Brain microvascular endothelial cell (primary cell): Measurements from ENCODE around the gene HMGXB4.
A peak's percentile ranks its signal among the peaks of the same experiment; 100 is the strongest.

Source experiments
- DNase-seq: peaks from one replicate; pipeline ENCODE4 v3.0.0-alpha.2; 2020
- H3K27ac ChIP-seq: fragments of 250-450 bp; sonication (Bioruptor Pico); 2 replicates; pipeline ENCODE4 v1.5.1; 2020; ENCODE audit warnings: mild to moderate bottlenecking, moderate library complexity
- H3K27me3 ChIP-seq: fragments of 250-450 bp; sonication (Bioruptor Pico); replicated peaks from 2 replicates; pipeline ENCODE4 v1.5.1; 2020; ENCODE audit warnings: mild to moderate bottlenecking
- H3K36me3 ChIP-seq: fragments of 250-450 bp; sonication (Bioruptor Pico); replicated peaks from 2 replicates; pipeline ENCODE4 v1.5.1; 2020; ENCODE audit warnings: mild to moderate bottlenecking
- H3K4me3 ChIP-seq: 2 replicates; pipeline ENCODE4 v1.5.1; 2011; ENCODE audit warnings: low read depth, mild to moderate bottlenecking, control low read depth, low read length, moderate library complexity
- in situ Hi-C: cut with HindIII; loops from 2 replicates; pipeline ENCODE4 v1.10.0; 2017; ENCODE audit warnings: low sequenced_read_pairs, low pct_ligation_motif_present
- TF ChIP-seq, protein P1 (sequence below): IDR thresholded peaks from 2 replicates; pipeline ENCODE4 v1.5.1; 2011; ENCODE audit warnings: low read depth, mild to moderate bottlenecking, moderate library complexity, low read length, control low read depth, inconsistent platforms; ENCODE audit errors: missing control alignments

HMGXB4 gene

DNA sequence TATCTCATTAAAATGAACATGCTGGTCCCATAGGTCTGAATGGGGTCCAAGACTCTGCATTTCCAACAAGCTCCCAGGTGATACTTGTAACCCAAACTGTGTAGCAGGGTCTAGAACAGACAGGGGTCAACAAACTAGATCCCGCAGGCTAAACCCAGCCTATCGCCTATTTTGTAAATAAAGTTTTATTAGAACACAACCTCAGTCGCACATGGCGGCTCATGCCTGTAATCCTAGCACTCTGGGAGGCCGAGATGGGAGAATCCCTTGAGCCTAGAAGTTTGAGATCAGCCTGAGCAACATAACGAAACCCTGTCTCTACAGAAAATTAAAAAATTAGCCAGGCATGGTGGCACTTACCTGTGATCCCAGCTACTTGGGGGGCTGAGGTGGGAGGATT is 42.3 kb upstream of the HMGXB4 start:
- in situ Hi-C loops = no loop called here
- H3K27ac ChIP-seq = no peak overlapping the region
- DNase-seq = no peak
- H3K27me3 ChIP-seq = no peaks in the 10 kb centered on the region
- no peak overlapping the region for H3K4me3 ChIP-seq
- TF ChIP-seq, protein P1, sequence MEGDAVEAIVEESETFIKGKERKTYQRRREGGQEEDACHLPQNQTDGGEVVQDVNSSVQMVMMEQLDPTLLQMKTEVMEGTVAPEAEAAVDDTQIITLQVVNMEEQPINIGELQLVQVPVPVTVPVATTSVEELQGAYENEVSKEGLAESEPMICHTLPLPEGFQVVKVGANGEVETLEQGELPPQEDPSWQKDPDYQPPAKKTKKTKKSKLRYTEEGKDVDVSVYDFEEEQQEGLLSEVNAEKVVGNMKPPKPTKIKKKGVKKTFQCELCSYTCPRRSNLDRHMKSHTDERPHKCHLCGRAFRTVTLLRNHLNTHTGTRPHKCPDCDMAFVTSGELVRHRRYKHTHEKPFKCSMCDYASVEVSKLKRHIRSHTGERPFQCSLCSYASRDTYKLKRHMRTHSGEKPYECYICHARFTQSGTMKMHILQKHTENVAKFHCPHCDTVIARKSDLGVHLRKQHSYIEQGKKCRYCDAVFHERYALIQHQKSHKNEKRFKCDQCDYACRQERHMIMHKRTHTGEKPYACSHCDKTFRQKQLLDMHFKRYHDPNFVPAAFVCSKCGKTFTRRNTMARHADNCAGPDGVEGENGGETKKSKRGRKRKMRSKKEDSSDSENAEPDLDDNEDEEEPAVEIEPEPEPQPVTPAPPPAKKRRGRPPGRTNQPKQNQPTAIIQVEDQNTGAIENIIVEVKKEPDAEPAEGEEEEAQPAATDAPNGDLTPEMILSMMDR = no peak
- H3K36me3 ChIP-seq = no peaks in the 10 kb centered on the region

DNA sequence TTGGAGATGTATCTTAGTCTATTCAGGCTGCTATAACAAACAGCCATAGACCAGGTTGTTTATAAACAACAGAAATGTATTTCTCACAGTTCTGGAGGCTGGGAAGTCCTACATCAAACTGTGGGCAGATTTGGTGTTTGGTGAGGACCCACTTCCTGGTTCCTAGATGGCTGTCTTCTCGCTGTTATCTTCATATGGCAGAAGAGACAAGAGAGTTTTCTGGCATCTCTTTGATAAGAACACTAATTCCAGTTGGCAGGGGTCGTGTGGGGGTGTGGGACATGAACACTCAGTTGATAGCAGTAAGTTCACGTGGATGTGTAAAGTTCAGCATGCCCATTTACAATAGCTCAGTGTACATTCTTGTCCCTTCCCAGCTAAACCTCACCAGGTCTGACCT is 41.3 kb upstream of the HMGXB4 start:
- no peak overlapping the region for H3K27ac ChIP-seq
- DNase-seq = no peak
- in situ Hi-C loops = no loop called here
- TF ChIP-seq, protein P1 = no peak
- no peak overlapping the region for H3K4me3 ChIP-seq
- no peaks in the 10 kb centered on the region for H3K36me3 ChIP-seq
- no peaks in the 10 kb centered on the region for H3K27me3 ChIP-seq

DNA sequence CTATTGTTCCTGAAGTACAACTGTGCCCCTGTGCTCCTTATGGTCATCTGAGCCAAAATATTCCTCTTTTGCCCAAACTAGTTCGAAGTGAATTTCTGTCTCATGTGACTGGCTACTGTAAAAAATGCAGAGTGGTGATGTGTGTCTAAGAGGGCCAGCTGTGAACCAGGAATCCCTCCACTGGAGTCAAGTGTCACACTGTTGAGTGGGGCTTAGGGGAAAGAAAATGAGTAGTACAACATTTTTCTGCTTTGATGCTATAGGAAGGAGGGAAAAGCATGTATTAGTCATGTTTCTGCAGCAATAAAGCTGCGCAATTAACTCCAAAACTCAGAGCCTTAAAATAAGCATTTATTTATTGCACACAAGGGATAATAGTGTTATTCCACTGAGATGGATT is 39.8 kb upstream of the HMGXB4 start:
- no peaks in the 10 kb centered on the region for H3K36me3 ChIP-seq
- in situ Hi-C loops = no loop called here

DNA sequence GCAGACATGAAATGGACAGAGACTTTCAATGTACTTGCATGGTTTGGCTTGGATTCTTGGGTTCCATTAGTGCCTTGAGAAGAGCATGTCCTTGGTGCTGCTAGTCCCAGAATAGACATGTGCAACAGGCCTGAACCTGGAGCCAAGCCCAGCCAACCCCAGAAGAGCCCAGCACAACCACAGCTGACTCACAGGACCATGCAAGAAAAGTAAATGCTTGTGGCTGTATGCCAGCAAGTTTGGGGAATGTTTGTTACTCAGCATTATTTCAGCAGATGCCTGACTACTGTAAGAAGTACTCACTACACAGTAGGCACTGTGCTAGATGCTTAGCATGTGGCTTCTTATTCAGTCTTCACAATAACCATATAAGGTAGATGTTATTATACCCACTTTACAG is 39.2 kb upstream of the HMGXB4 start:
- DNase-seq = peak; percentile 27
- H3K4me3 ChIP-seq = no peak overlapping the region
- TF ChIP-seq, protein P1 = no peak
- H3K27me3 ChIP-seq = no peaks in the 10 kb centered on the region
- no peak overlapping the region for H3K27ac ChIP-seq
- no peaks in the 10 kb centered on the region for H3K36me3 ChIP-seq
- in situ Hi-C loops = no loop called here

More for the DNA sequence above, 39.8 kb upstream of the HMGXB4 start:
- Histone ChIP-seq H3K27ac (no peak overlapping the region), H3K27me3 (no peaks in the 10 kb centered on the region), H3K4me3 (no peak overlapping the region)
- DNase-seq = no peak
- TF ChIP-seq, protein P1 = no peak

DNA sequence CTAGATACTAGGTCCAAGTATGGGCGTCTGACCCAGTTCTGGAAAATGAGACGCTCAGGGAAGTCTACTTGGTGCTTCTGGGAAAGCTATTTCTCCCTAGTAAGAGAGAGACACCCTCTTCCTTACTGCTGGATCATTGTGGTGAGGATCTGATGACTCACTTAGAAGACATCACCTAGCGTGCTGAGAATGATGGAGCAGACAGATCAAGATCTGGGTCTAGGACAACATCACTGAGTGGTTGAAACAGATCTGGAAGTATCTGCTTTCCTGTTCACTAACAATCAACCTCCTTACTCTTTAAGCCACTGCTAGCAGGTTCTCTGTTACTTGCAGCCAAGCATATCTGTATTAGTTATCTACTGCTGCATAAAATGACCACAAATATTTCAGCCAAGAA is 38.3 kb upstream of the HMGXB4 start:
- TF ChIP-seq, protein P1 = no peak
- H3K4me3 ChIP-seq = no peak overlapping the region
- no peak overlapping the region for H3K27ac ChIP-seq
- H3K36me3 ChIP-seq = no peaks in the 10 kb centered on the region
- peak; percentile 75 for DNase-seq
- in situ Hi-C loops = no loop called here
- H3K27me3 ChIP-seq = no peaks in the 10 kb centered on the region

DNA sequence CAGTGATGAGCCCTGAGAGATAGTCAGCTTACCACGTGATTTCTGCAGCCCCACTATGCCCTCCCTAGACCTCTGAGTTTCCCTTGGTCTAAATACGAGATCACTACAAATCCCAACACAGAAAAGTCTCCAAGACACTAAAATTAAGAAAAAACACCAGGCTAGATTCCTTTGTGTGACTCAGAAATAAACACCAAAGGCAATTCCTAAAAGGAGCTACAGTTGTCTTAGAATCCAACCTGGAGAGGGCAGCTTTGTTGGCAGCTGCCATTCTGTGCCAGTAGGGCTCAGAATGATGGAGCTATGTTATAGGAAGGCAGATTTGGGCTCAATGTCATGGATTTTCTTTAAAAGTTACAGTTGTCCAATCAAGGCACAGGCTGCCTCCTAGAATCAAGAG is 37.1 kb upstream of the HMGXB4 start:
- TF ChIP-seq, protein P1 = no peak
- Histone ChIP-seq H3K4me3 (no peak overlapping the region), H3K36me3 (no peaks in the 10 kb centered on the region), H3K27ac (no peak overlapping the region), H3K27me3 (no peaks in the 10 kb centered on the region)
- no peak for DNase-seq
- in situ Hi-C loops = no loop called here
